ENCODE results near the gene BCL2L1. TPM values are rescaled to one million over a fixed set of nuclear protein-coding genes. Genes with fewer than 3 reads are reported as not detected.
"Not testable (repeated sequence)": the region's sequence is repeated elsewhere in the genome, so short reads cannot be mapped to it uniquely, and the experiment has no call there.

Gene BCL2L1
- total RNA-seq, 1 donor from 2014 or later: 57.2 TPM

GRCh38 chr20:31758521-31758920 is 35.9 kb upstream of the BCL2L1 start:
- intact Hi-C loops (cut with DNase I): no loop called here
- no peaks in the 10 kb centered on the region for H3K36me3 ChIP-seq
- H3K4me3 ChIP-seq: no peak overlapping the region

GRCh38 chr20:31757254-31757653 is 34.6 kb upstream of the BCL2L1 start:
- no peaks in the 10 kb centered on the region for H3K9me3 ChIP-seq
- H3K4me1 ChIP-seq: no peaks in the 10 kb centered on the region
- H3K36me3 ChIP-seq: no peaks in the 10 kb centered on the region
- no peaks in the 10 kb centered on the region for H3K27me3 ChIP-seq
- DNase-seq (ENCODE audit: extremely low spot score in 2 of 2): no peak
- no peak overlapping the region for H3K27ac ChIP-seq
- no peak overlapping the region for H3K4me3 ChIP-seq
- intact Hi-C loops (cut with DNase I): no loop called here
- TF ChIP-seq POLR2A (IDR thresholded peaks at IDR 0.05) (no peak), POLR2AphosphoS5 (IDR thresholded peaks at IDR 0.05; ENCODE audit: insufficient read depth in 1 of 2, low read depth in 1 of 2) (no peak)

More at GRCh38 chr20:31758521-31758920, 35.9 kb upstream of the BCL2L1 start:
- no peaks in the 10 kb centered on the region for H3K27me3 ChIP-seq
- no peaks in the 10 kb centered on the region for H3K9me3 ChIP-seq
- no peak for DNase-seq (ENCODE audit: extremely low spot score in 2 of 2)
- TF ChIP-seq POLR2A (IDR thresholded peaks at IDR 0.05) (no peak), CTCF (IDR thresholded peaks at IDR 0.05) (no peak), POLR2AphosphoS5 (IDR thresholded peaks at IDR 0.05; ENCODE audit: insufficient read depth in 1 of 2, low read depth in 1 of 2) (no peak)
- no peaks in the 10 kb centered on the region for H3K4me1 ChIP-seq
- no peak overlapping the region for H3K27ac ChIP-seq

GRCh38 chr20:31751126-31751525 is 28.5 kb upstream of the BCL2L1 start:
- no peak overlapping the region for H3K27ac ChIP-seq
- TF ChIP-seq POLR2AphosphoS5 (IDR thresholded peaks at IDR 0.05; ENCODE audit: insufficient read depth in 1 of 2, low read depth in 1 of 2) (no peak), CTCF (IDR thresholded peaks at IDR 0.05) (no peak), POLR2A (IDR thresholded peaks at IDR 0.05) (no peak)
- DNase-seq (ENCODE audit: extremely low spot score in 2 of 2): no peak

GRCh38 chr20:31749223-31749622 is 26.6 kb upstream of the BCL2L1 start:
- no peak for TF ChIP-seq CTCF (IDR thresholded peaks at IDR 0.05)
- no peak for TF ChIP-seq POLR2A (IDR thresholded peaks at IDR 0.05)
- TF ChIP-seq POLR2AphosphoS5 (IDR thresholded peaks at IDR 0.05; ENCODE audit: insufficient read depth in 1 of 2, low read depth in 1 of 2): no peak
- H3K4me3 ChIP-seq: no peak overlapping the region
- H3K4me1 ChIP-seq: no peaks in the 10 kb centered on the region
- no peaks in the 10 kb centered on the region for H3K36me3 ChIP-seq
- DNase-seq (ENCODE audit: extremely low spot score in 2 of 2): no peak
- intact Hi-C loops (cut with DNase I): no loop called here
- H3K27me3 ChIP-seq: no peaks in the 10 kb centered on the region
- H3K27ac ChIP-seq: no peak overlapping the region
- no peaks in the 10 kb centered on the region for H3K9me3 ChIP-seq

More at GRCh38 chr20:31751126-31751525, 28.5 kb upstream of the BCL2L1 start:
- Histone ChIP-seq H3K4me3 (no peak overlapping the region), H3K9me3 (no peaks in the 10 kb centered on the region), H3K27me3 (no peaks in the 10 kb centered on the region), H3K36me3 (no peaks in the 10 kb centered on the region), H3K4me1 (no peaks in the 10 kb centered on the region)
- intact Hi-C loops (cut with DNase I): no loop called here

- Histone ChIP-seq H3K27me3 (no peaks in the 10 kb centered on the region), H3K4me3 (no peak overlapping the region), H3K27ac (no peak overlapping the region), H3K4me1 (no peaks in the 10 kb centered on the region), H3K9me3 (no peaks in the 10 kb centered on the region), H3K36me3 (no peaks in the 10 kb centered on the region)
- intact Hi-C loops (cut with DNase I): no loop called here
- DNase-seq (ENCODE audit: extremely low spot score in 2 of 2): no peak
- TF ChIP-seq POLR2AphosphoS5 (IDR thresholded peaks at IDR 0.05; ENCODE audit: insufficient read depth in 1 of 2, low read depth in 1 of 2) (no peak), CTCF (IDR thresholded peaks at IDR 0.05) (no peak), POLR2A (IDR thresholded peaks at IDR 0.05) (no peak)
These were observed 25.0 kb upstream of the BCL2L1 start for GRCh38 chr20:31747640-31748039.

GRCh38 chr20:31747028-31747427 is 24.4 kb upstream of the BCL2L1 start:
- H3K27ac ChIP-seq; DNase-seq (ENCODE audit: extremely low spot score in 2 of 2); H3K4me1 ChIP-seq; H3K36me3 ChIP-seq; H3K27me3 ChIP-seq; H3K9me3 ChIP-seq; H3K4me3 ChIP-seq; intact Hi-C loops (cut with DNase I): not testable (repeated sequence)

All from vagina (tissue), 2 donors.